HUES64 (cell line): ENCODE data around the gene GNG3.
A peak's percentile ranks its signal among the peaks of the same experiment; 100 is the strongest.
"Not testable (repeated sequence)": the region's sequence is repeated elsewhere in the genome, so short reads cannot be mapped to it uniquely, and the experiment has no call there.

Experiments
- H3K27ac ChIP-seq: 2 replicates; pipeline ENCODE4 v1.7.0; 2013; ENCODE audit warnings: low read depth, low read length, inconsistent platforms
- H3K27me3 ChIP-seq: 2 replicates; pipeline ENCODE4 v1.6.1; 2013; ENCODE audit warnings: mild to moderate bottlenecking, low read length; ENCODE audit not compliant: insufficient read depth
- H3K36me3 ChIP-seq: 2 replicates; pipeline ENCODE4 v1.6.1; 2013; ENCODE audit warnings: mild to moderate bottlenecking, low read length; ENCODE audit not compliant: insufficient read depth
- H3K4me1 ChIP-seq: 2 replicates; pipeline ENCODE4 v1.6.1; 2013; ENCODE audit warnings: mild to moderate bottlenecking, low read length, moderate library complexity; ENCODE audit not compliant: insufficient read depth
- H3K4me3 ChIP-seq: 2 replicates; pipeline ENCODE4 v1.5.1; 2013; ENCODE audit warnings: mild to moderate bottlenecking, low read length, moderate library complexity
- H3K9ac ChIP-seq: 2 replicates; pipeline ENCODE4 v1.6.1; 2013; ENCODE audit warnings: mild to moderate bottlenecking, low read depth, low read length
- H3K9me3 ChIP-seq: 2 replicates; pipeline ENCODE4 v1.6.1; 2013; ENCODE audit warnings: low read depth, low read length; ENCODE audit not compliant: insufficient read depth
- WGBS: fragments of 150-250, 120-280 bp; methylation state at CpG from one replicate; pipeline ENCODE4 v1.1.7; 2013; ENCODE audit warnings: missing lambda C conversion rate; 5-methylcytosine and 5-hydroxymethylcytosine counted together

Gene GNG3

DNA sequence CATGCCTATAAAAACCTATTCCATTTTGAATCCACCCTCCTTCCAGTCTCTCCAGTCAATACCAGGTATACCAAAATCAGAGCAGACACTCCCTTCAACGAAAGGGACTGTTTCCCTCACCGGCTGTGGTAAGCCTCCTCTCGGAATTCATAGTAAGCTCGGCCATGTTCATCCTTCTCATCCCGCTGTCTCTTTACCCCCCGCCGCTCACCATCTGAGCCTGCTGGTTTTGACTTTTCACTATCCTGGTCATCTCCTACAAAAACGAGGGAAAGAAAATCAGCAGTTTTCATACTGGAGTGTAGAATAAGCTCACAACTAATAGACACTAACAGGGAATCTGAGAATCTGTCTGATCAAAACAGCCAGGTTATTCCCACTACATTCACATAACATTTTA lies 16.7 kb downstream of the GNG3 start:
- no peak overlapping the region for H3K27ac ChIP-seq
- peaks cover 11% of the 10 kb centered on the region for H3K4me1 ChIP-seq
- H3K9me3 ChIP-seq, result no peaks in the 10 kb centered on the region
- H3K36me3 ChIP-seq, result peaks cover 58% of the 10 kb centered on the region
- H3K9ac ChIP-seq, result no peak overlapping the region
- 0 out of 2 replicates have a peak overlapping the region, but pooled peaks have one; percentile 99 for H3K4me3 ChIP-seq
- no peaks in the 10 kb centered on the region for H3K27me3 ChIP-seq
- WGBS, result 84% methylated on average over 8 of the region's 8 CpGs

DNA sequence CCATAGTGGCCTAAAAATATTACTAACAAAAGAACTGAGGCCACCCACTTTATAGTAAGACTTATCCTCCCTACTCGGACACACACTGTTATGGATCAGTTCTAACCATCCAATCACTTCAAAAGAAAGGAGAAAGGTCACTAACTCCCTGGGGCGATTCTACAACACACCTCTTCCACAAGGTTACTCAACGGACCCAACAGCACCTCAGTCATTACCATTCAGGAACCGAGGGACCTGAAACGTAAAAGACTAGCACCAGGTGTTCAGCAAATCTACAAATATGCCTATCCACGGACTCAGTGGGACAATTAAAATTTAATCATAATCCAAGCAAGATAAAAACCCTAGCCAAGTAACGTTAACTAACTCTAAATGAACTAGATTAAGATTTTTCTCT lies 18.2 kb downstream of the GNG3 start:
- Histone ChIP-seq H3K36me3 (peaks cover 47% of the 10 kb centered on the region), H3K9me3 (no peaks in the 10 kb centered on the region), H3K4me1 (peaks cover 15% of the 10 kb centered on the region), H3K27ac (no peak overlapping the region; the same call in 1 of the 2 replicates), H3K27me3 (no peaks in the 10 kb centered on the region), H3K9ac (peak overlapping the region; percentile 93), H3K4me3 (peak overlapping the region; percentile 99)
- 4% methylated on average over 7 of the region's 7 CpGs for WGBS

GRCh38 chr11:62726156-62726914 lies 18.9 kb downstream of the GNG3 start:
- Histone ChIP-seq H3K4me3 (peak overlapping the region; percentile 99), H3K27me3 (no peaks in the 10 kb centered on the region), H3K9me3 (no peaks in the 10 kb centered on the region), H3K36me3 (peaks cover 44% of the 10 kb centered on the region), H3K27ac (peak overlapping the region; percentile 99), H3K4me1 (peaks cover 15% of the 10 kb centered on the region), H3K9ac (peak overlapping the region; percentile 93)
- under 1% methylated on average over 51 of the region's 51 CpGs for WGBS

DNA sequence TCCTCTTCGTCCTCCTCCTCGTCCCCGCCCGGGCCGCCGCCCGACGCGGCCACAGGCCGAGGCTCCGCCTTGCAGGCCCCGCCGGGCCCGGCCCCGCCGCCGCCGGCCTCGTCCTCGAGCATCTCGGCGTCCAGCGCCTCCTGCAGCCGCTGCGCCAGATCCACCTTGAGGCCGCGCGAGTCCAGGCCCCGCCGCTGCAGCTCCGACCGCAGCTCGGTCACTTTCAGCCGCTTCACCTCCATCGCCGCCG lies 19.4 kb downstream of the GNG3 start:
- Histone ChIP-seq H3K9me3 (no peaks in the 10 kb centered on the region), H3K4me1 (peaks cover 15% of the 10 kb centered on the region), H3K27ac (peak overlapping the region; percentile 99), H3K27me3 (no peaks in the 10 kb centered on the region), H3K9ac (peak overlapping the region; percentile 93), H3K36me3 (peaks cover 40% of the 10 kb centered on the region), H3K4me3 (peak overlapping the region; percentile 99)
- WGBS, result under 1% methylated on average over 37 of the region's 37 CpGs

DNA sequence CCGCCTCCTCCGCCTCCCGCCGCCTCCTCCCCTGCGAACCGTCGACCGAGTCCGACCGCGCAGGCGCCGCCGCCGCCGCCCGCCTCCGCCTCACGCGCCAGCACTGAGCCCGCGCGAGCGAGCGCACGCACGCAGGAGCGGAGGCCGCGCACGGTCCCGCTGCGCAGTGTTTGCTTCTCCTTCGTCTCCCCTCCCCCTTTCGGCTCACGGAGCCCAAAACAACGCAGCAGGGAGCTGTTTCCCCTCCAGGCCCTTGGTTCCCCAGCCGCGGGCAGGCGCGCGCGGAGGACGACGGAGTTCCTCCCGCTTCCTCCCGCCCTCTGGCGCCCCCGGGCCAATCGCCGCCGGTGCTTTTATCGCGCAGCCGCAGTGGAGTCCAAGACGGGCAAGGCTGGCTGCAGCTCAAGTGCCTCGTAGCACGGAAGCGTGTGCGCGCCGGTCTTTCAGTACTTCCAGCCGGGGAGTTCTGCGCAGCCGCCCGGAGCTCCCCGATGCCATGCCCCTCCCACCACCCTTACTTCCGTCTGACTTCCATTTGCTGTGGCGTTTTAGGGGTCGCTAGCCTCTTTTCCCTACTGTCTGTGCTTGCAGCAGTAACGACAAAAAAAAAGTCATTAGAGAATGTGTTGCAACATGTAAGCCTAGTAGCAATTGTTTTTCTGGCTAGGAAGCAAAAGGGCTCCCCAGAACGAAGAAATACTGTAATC lies 19.8 kb downstream of the GNG3 start, which contains the start of gene HNRNPUL2:
TSS of gene HNRNPUL2 (minus strand) at position 293 of the 707 bp plus-strand sequence. CDS start 301 bp downstream, outside the sequence.
- peaks cover 15% of the 10 kb centered on the region for H3K4me1 ChIP-seq
- peaks cover 35% of the 10 kb centered on the region for H3K36me3 ChIP-seq
- no peaks in the 10 kb centered on the region for H3K27me3 ChIP-seq
- peak within 1 kb of the TSS; percentile 99 for H3K4me3 ChIP-seq
- WGBS, result under 1% methylated on average over 72 of the region's 72 CpGs
- no peaks in the 10 kb centered on the region for H3K9me3 ChIP-seq
- H3K9ac ChIP-seq, result peak within 1 kb of the TSS; percentile 93
- H3K27ac ChIP-seq, result peak within 1 kb of the TSS; percentile 99

GRCh38 chr11:62727872-62728170 lies 20.3 kb downstream of the GNG3 start:
- peak overlapping the region; percentile 93 for H3K9ac ChIP-seq
- H3K27ac ChIP-seq, result peak overlapping the region; percentile 99
- H3K4me1 ChIP-seq, result peaks cover 15% of the 10 kb centered on the region
- peaks cover 32% of the 10 kb centered on the region for H3K36me3 ChIP-seq
- no peaks in the 10 kb centered on the region for H3K27me3 ChIP-seq
- no peaks in the 10 kb centered on the region for H3K9me3 ChIP-seq
- H3K4me3 ChIP-seq, result peak overlapping the region; percentile 99
- under 1% methylated on average over 20 of the region's 20 CpGs for WGBS

GRCh38 chr11:62728171-62728988 lies 20.9 kb downstream of the GNG3 start, which contains the start of gene TTC9C:
Gene TTC9C (plus strand): TSS chr11:62728486. CDS start chr11:62728849, 363 bp downstream.
- Histone ChIP-seq H3K36me3 (peaks cover 32% of the 10 kb centered on the region), H3K27me3 (no peaks in the 10 kb centered on the region), H3K27ac (peak within 1 kb of the TSS; percentile 99), H3K9ac (peak within 1 kb of the TSS; percentile 93), H3K9me3 (no peaks in the 10 kb centered on the region), H3K4me3 (peak within 1 kb of the TSS; percentile 99), H3K4me1 (peaks cover 15% of the 10 kb centered on the region)
- whole genome bisulfite sequencing, result under 1% methylated on average over 29 of the region's 29 CpGs

DNA sequence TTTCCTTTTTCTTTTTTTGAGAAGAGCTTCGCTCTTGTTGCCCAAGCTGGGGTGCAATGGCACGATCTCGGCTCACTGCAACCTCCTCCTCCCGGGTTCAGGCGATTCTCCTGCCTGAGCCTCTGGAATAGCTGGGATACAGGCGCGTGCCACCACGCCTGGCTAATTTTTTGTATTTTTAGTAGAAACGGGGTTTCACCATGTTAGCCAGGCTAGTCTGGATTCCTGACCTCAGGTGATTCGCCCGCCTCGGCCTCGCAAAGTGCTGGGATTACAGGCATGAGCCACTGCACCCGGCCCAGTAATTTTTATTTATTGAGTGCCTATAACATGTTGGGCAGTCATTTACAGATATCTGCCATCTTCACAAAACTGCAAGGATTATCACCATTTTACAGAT lies 22.6 kb downstream of the GNG3 start:
- peaks cover 24% of the 10 kb centered on the region for H3K36me3 ChIP-seq
- not testable (repeated sequence) for H3K9me3 ChIP-seq, H3K27me3 ChIP-seq, H3K27ac ChIP-seq, H3K9ac ChIP-seq, H3K4me1 ChIP-seq
- peak overlapping the region; percentile 99 for H3K4me3 ChIP-seq
- 97% methylated on average over 14 of the region's 14 CpGs for WGBS

DNA sequence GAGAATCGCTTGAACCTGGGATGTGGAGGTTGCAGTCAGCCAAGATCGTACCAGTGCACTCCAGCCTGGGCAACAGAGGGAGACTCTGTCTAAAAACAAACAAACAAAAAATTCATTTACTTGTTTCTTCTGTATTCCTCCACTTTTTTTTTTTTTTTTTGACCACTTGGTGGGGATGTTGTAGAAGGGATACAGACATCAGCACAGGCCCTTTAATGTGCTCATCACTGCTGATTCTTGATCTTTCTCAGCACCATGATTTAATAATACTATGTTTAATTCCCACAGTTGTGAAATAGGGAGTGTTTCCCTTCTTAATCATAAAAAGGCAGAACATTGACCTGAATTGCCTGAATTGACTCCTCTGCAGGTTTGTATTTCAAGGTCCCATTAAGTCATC lies 25.4 kb downstream of the GNG3 start:
- H3K4me3 ChIP-seq, result no peak overlapping the region
- H3K36me3 ChIP-seq, result peaks cover 39% of the 10 kb centered on the region
- H3K9me3 ChIP-seq, result no peaks in the 10 kb centered on the region
- H3K27me3 ChIP-seq, result no peaks in the 10 kb centered on the region
- 98% methylated on average over 2 of the region's 2 CpGs for WGBS
- peaks cover 4% of the 10 kb centered on the region; the same call in 1 of the 2 replicates for H3K4me1 ChIP-seq
- no peak overlapping the region for H3K27ac ChIP-seq
- H3K9ac ChIP-seq, result no peak overlapping the region

GRCh38 chr11:62737196-62737595 lies 29.7 kb downstream of the GNG3 start:
- Histone ChIP-seq H3K27ac (no peak overlapping the region), H3K4me1 (no peaks in the 10 kb centered on the region), H3K9me3 (no peaks in the 10 kb centered on the region), H3K9ac (no peak overlapping the region), H3K27me3 (no peaks in the 10 kb centered on the region), H3K4me3 (no peak overlapping the region), H3K36me3 (peaks cover 52% of the 10 kb centered on the region)
